Activated CD8-positive, alpha-beta T cell treated with anti-CD3 and anti-CD28 coated beads for 36 hours (primary cell): Measurements from ENCODE around the gene NUAK2. TPM values are rescaled to one million over a fixed set of nuclear protein-coding genes. Genes with fewer than 3 reads are reported as not detected.

Experiments used
- ATAC-seq: fragments of 200-7000 bp; cut with Tn5 transposase; one replicate; pipeline ENCODE4 v1.10.0; 2021; ENCODE audit warnings: mild to moderate bottlenecking, moderate library complexity
- CTCF ChIA-PET: fragments of 350-600 bp; sonication (Branson Sonifier 250); formaldehyde crosslinking; loops from one replicate; lab custom pipeline; 2021; ENCODE audit warnings: antibody characterized with exemption; lab: Charles Lee
- POLR2A ChIA-PET: fragments of 350-600 bp; sonication (Branson Sonifier 250); formaldehyde crosslinking; loops from one replicate; lab custom pipeline; 2021; ENCODE audit warnings: antibody characterized with exemption; lab: Charles Lee
- DNase-seq: peaks from one replicate; pipeline ENCODE4 v3.0.0-alpha.2; 2020
- H3K27ac Mint-ChIP-seq: one replicate; pipeline ENCODE4 v1.8.0; 2021; ENCODE audit warnings: mild to moderate bottlenecking, mixed read lengths
- H3K27me3 Mint-ChIP-seq: one replicate; pipeline ENCODE4 v1.8.0; 2021; ENCODE audit warnings: mixed read lengths
- H3K36me3 Mint-ChIP-seq: one replicate; pipeline ENCODE4 v1.8.0; 2021; ENCODE audit warnings: low read depth, mixed read lengths
- H3K4me1 Mint-ChIP-seq: one replicate; pipeline ENCODE4 v1.8.0; 2021; ENCODE audit warnings: low read depth, mixed read lengths
- H3K4me3 Mint-ChIP-seq: one replicate; pipeline ENCODE4 v1.8.0; 2021; ENCODE audit warnings: mild to moderate bottlenecking, moderate library complexity, mixed read lengths
- H3K9me3 Mint-ChIP-seq: one replicate; pipeline ENCODE4 v1.8.0; 2021; ENCODE audit warnings: mixed read lengths
- intact Hi-C: fragments of 100-400 bp; cut with micrococcal nuclease; formaldehyde crosslinking; loops from one replicate; pipeline ENCODE4 v1.10.0; 2022
- total RNA-seq, 2 experiments: library from RNA; stranded (reverse); gene quantifications; one replicate each; pipeline ENCODE4 v1.2.3, GENCODE V29; 2021
- TF ChIP-seq, protein P1 (sequence below): fragments of 200-600 bp; IDR thresholded peaks from one replicate; pipeline ENCODE4 v1.8.0; 2022; ENCODE audit warnings: antibody characterized with exemption, mild to moderate bottlenecking

The NUAK2 gene
- total RNA-seq, 2 experiments from 2014 or later, result 1.9 TPM

- H3K27me3 Mint-ChIP-seq, result peaks cover 2% of the 10 kb centered on the region
- intact Hi-C loops, result no loop called here
- CTCF ChIA-PET, result interaction anchor here (1.1 to 29.5 kb wide), 4 partner anchors 22 to 192 kb away, joined by 3 to 1285 read pairs (median 33); partner anchors contain the start of gene KLHDC8A
- H3K9me3 Mint-ChIP-seq, result no peaks in the 10 kb centered on the region
- ATAC-seq, result no peak
- H3K36me3 Mint-ChIP-seq, result no peaks in the 10 kb centered on the region
- POLR2A ChIA-PET, result interaction anchor here (0.5 kb wide), 1 partner anchor 11 kb away, joined by 3 read pairs; the partner anchor contains the start of gene NUAK2
- no peaks in the 10 kb centered on the region for H3K4me1 Mint-ChIP-seq
- TF ChIP-seq, protein P1, sequence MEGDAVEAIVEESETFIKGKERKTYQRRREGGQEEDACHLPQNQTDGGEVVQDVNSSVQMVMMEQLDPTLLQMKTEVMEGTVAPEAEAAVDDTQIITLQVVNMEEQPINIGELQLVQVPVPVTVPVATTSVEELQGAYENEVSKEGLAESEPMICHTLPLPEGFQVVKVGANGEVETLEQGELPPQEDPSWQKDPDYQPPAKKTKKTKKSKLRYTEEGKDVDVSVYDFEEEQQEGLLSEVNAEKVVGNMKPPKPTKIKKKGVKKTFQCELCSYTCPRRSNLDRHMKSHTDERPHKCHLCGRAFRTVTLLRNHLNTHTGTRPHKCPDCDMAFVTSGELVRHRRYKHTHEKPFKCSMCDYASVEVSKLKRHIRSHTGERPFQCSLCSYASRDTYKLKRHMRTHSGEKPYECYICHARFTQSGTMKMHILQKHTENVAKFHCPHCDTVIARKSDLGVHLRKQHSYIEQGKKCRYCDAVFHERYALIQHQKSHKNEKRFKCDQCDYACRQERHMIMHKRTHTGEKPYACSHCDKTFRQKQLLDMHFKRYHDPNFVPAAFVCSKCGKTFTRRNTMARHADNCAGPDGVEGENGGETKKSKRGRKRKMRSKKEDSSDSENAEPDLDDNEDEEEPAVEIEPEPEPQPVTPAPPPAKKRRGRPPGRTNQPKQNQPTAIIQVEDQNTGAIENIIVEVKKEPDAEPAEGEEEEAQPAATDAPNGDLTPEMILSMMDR, result no peak
- H3K27ac Mint-ChIP-seq, result no peak overlapping the region
- DNase-seq, result no peak
- H3K4me3 Mint-ChIP-seq, result no peak overlapping the region
Observed at GRCh38 chr1:205332015-205332791, 10.7 kb upstream of the NUAK2 start.

DNA sequence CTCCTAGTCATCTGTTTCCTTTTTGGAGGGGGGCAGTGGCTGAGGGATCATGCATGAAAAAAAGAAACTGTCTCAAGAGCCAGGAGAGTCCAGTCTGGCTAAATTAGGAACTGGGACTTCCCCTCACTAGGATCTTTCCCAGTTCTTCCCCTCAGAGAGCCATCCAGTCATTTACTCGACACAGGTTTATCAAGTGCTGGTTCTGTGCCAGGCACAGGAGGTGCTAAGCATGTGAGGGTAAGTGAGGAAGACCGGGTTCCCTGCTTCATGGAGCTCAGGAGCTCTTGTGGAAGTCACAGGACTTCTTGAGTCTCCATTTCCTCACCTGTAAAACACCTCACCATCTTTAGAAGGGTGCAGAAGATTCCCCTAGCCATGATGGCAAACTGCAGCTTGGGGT is 8.6 kb upstream of the NUAK2 start:
- no peaks in the 10 kb centered on the region for H3K9me3 Mint-ChIP-seq
- DNase-seq, result no peak
- ChIA-PET CTCF (interaction anchor here (1.2 to 29.5 kb wide), 6 partner anchors 9 to 155 kb away, joined by 3 to 1285 read pairs (median 4); no protein-coding TSS in a partner anchor), POLR2A (interaction anchor here (0.8 to 1.2 kb wide), 3 partner anchors 8 to 181 kb away, joined by 3 read pairs; partner anchors contain the start of gene NUAK2)
- TF ChIP-seq, protein P1, result no peak
- H3K36me3 Mint-ChIP-seq, result no peaks in the 10 kb centered on the region
- peaks cover 3% of the 10 kb centered on the region for H3K4me1 Mint-ChIP-seq
- no peak for ATAC-seq
- intact Hi-C loops, result no loop called here
- H3K27ac Mint-ChIP-seq, result no peak overlapping the region
- no peak overlapping the region for H3K4me3 Mint-ChIP-seq
- peaks cover 2% of the 10 kb centered on the region for H3K27me3 Mint-ChIP-seq

DNA sequence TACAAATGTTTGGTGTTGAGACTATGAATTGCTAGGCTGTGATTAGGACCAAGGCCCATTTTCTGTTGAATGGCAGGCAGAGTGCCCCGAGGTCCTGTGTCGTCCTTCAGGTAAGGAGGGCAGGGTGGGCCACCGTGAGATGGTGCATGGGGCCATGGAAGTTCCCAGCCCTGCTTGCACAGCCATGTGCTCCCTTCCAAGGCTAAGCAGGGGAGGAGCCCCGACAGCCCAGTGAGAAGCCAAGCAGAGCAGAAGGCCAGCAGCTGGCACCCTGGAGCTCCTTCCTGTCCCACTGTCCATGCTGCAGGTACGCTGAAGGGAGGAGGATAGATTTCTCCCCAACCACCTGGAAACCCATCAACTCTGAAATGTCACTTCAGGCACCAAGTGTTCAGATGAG is 8.2 kb upstream of the NUAK2 start:
- H3K4me1 Mint-ChIP-seq, result peaks cover 7% of the 10 kb centered on the region
- CTCF ChIA-PET, result interaction anchor here (1.2 to 29.5 kb wide), 7 partner anchors 10 to 341 kb away, joined by 3 to 1285 read pairs (median 4); no protein-coding TSS in a partner anchor
- no peaks in the 10 kb centered on the region for H3K9me3 Mint-ChIP-seq
- POLR2A ChIA-PET, result interaction anchor here (0.7 to 1.2 kb wide), 4 partner anchors 8 to 180 kb away, joined by 3 read pairs; partner anchors contain the start of gene NUAK2
- H3K27me3 Mint-ChIP-seq, result peaks cover 2% of the 10 kb centered on the region
- intact Hi-C loops, result no loop called here
- no peak overlapping the region for H3K4me3 Mint-ChIP-seq
- no peaks in the 10 kb centered on the region for H3K36me3 Mint-ChIP-seq
- H3K27ac Mint-ChIP-seq, result no peak overlapping the region
- ATAC-seq (no peak), DNase-seq (no peak)
- TF ChIP-seq, protein P1, result no peak

GRCh38 chr1:205328476-205328875 is 6.9 kb upstream of the NUAK2 start:
- Mint-ChIP-seq H3K27me3 (peaks cover under 1% of the 10 kb centered on the region), H3K27ac (no peak overlapping the region), H3K9me3 (no peaks in the 10 kb centered on the region), H3K4me1 (peaks cover 14% of the 10 kb centered on the region), H3K36me3 (no peaks in the 10 kb centered on the region), H3K4me3 (no peak overlapping the region)
- DNase-seq (no peak), ATAC-seq (no peak)
- ChIA-PET POLR2A (interaction anchor here (0.9 to 1.1 kb wide), 2 partner anchors 11 to 58 kb away, joined by 3 read pairs; no protein-coding TSS in a partner anchor), CTCF (interaction anchor here (29.5 kb wide), 1 partner anchor 49 kb away, joined by 1285 read pairs; no protein-coding TSS in a partner anchor)
- TF ChIP-seq, protein P1, result no peak
- intact Hi-C loops, result no loop called here
